GM19239 (cell line): ENCODE measurements around the gene FGF14.
"Not testable (repeated sequence)": the region's sequence is repeated elsewhere in the genome, so short reads cannot be mapped to it uniquely, and the experiment has no call there.

Source experiments
- DNase-seq: peaks from one replicate; pipeline ENCODE4 v3.0.0; 2011; ENCODE audit warnings: low spot score; ENCODE audit not compliant: insufficient read length
- FAIRE-seq: peaks from 2 replicates; lab custom pipeline; 2011; peaks lifted over from hg19 to GRCh38; lab: Jason Lieb, UNC

Gene FGF14

GRCh38 chr13:102012299-102013293 is 389.3 kb downstream of the FGF14 start:
- no peak for DNase-seq
- FAIRE-seq = no peak

GRCh38 chr13:102011455-102011854 is 390.4 kb downstream of the FGF14 start:
- DNase-seq, FAIRE-seq: not testable (repeated sequence)

GRCh38 chr13:102003848-102004570 is 397.8 kb downstream of the FGF14 start:
- DNase-seq = no peak
- no peak for FAIRE-seq

- DNase-seq (no peak), FAIRE-seq (no peak)
These were observed 399.6 kb downstream of the FGF14 start for GRCh38 chr13:102002287-102002686.

GRCh38 chr13:102000764-102001163 is 401.1 kb downstream of the FGF14 start:
- no peak for FAIRE-seq
- no peak for DNase-seq

- no peak for FAIRE-seq
- DNase-seq = no peak
These were observed 403.7 kb downstream of the FGF14 start for GRCh38 chr13:101998129-101998528.

GRCh38 chr13:101996954-101997353 is 404.9 kb downstream of the FGF14 start:
- FAIRE-seq = no peak
- no peak for DNase-seq

- FAIRE-seq (no peak), DNase-seq (no peak)
These were observed 412.0 kb downstream of the FGF14 start for GRCh38 chr13:101989798-101990350.

- FAIRE-seq (no peak), DNase-seq (no peak)
These were observed 413.7 kb downstream of the FGF14 start for GRCh38 chr13:101988140-101988539.

- DNase-seq = no peak
- no peak for FAIRE-seq
These were observed 415.5 kb downstream of the FGF14 start for GRCh38 chr13:101986316-101986715.

- no peak for DNase-seq
- FAIRE-seq = no peak
These were observed 416.5 kb downstream of the FGF14 start for GRCh38 chr13:101985321-101985720.

- FAIRE-seq (no peak), DNase-seq (no peak)
These were observed 418.9 kb downstream of the FGF14 start for GRCh38 chr13:101982903-101983302.

GRCh38 chr13:101979825-101980224 is 422.0 kb downstream of the FGF14 start:
- no peak for FAIRE-seq
- no peak for DNase-seq

- no peak for DNase-seq
- FAIRE-seq = no peak
These were observed 423.1 kb downstream of the FGF14 start for GRCh38 chr13:101978552-101979315.

GRCh38 chr13:101977475-101977874 is 424.4 kb downstream of the FGF14 start:
- no peak for FAIRE-seq
- DNase-seq = no peak

GRCh38 chr13:101972191-101972590 is 429.7 kb downstream of the FGF14 start:
- DNase-seq (no peak), FAIRE-seq (no peak)

GRCh38 chr13:101970341-101970740 is 431.5 kb downstream of the FGF14 start:
- DNase-seq (no peak), FAIRE-seq (no peak)

GRCh38 chr13:101967781-101968180 is 434.1 kb downstream of the FGF14 start:
- DNase-seq (no peak), FAIRE-seq (no peak)

- DNase-seq (no peak), FAIRE-seq (no peak)
These were observed 434.6 kb downstream of the FGF14 start for GRCh38 chr13:101967216-101967615.

GRCh38 chr13:101965096-101965495 is 436.8 kb downstream of the FGF14 start:
- no peak for FAIRE-seq
- no peak for DNase-seq
